GM23338 (cell line): ENCODE measurements around the gene RNF217.

Source experiments
- CREB1 ChIP-seq: fragments of 250-450 bp; sonication (Bioruptor Pico); IDR thresholded peaks from 2 replicates; pipeline ENCODE4 v1.5.0; 2020; ENCODE audit warnings: low read depth, mild to moderate bottlenecking, moderate library complexity
- CTCF ChIP-seq, 2 experiments: fragments of 200-600 bp in 1 of 2; sonication (generic) in 1 of 2; conservative IDR thresholded peaks; 2 replicates each; pipeline versions ENCODE4 v1.5.1 to v1.6.1; 2016 to 2017; ENCODE audit warnings: antibody characterized with exemption in 2 of 2, low read depth in 2 of 2, mild to moderate bottlenecking in 2 of 2, moderate library complexity in 1 of 2
- EZH2 ChIP-seq: fragments of 200-600 bp; sonication (generic); IDR thresholded peaks from one replicate; pipeline ENCODE4 v1.8.0; 2017; ENCODE audit warnings: antibody characterized with exemption, mild to moderate bottlenecking, low read depth; ENCODE audit not compliant: unreplicated experiment
- EZH2phosphoT487 ChIP-seq: fragments of 200-600 bp; sonication (generic); IDR thresholded peaks from one replicate; pipeline ENCODE4 v1.8.1; 2018; ENCODE audit warnings: antibody characterized with exemption; ENCODE audit not compliant: unreplicated experiment
- POLR2AphosphoS5 ChIP-seq: IDR thresholded peaks from 2 replicates; pipeline ENCODE4 v1.6.1; 2016; ENCODE audit warnings: antibody characterized with exemption, low read depth
- TF ChIP-seq, protein P1 (sequence below): IDR thresholded peaks from one replicate; pipeline ENCODE4 v1.6.1; 2018; ENCODE audit warnings: antibody characterized with exemption; ENCODE audit not compliant: unreplicated experiment

DNA sequence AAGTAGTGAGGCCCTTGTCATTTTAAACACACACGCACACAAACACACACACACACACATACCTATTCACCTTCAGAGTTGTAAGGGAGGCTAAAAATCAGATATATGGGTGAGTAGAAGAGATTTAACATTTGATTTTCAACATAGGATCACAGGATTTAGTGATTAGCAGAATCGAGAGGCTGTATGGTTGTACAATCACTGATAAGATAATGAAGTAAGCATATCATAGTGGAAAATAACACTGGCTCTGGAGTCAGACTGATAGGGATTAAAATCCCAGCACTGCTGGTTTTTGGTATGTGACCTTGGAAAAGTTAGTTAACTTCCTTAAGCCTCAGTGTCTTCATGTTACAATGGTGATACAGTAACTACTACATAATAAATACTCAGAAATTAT is 40.8 kb downstream of the RNF217 start:
- no peak for TF ChIP-seq CTCF (conservative IDR thresholded peaks at IDR 0.05; ENCODE audit: low read depth in 2 of 2)
- no peak for TF ChIP-seq EZH2
- TF ChIP-seq POLR2AphosphoS5 = no peak
- TF ChIP-seq EZH2phosphoT487 = no peak
- TF ChIP-seq CREB1 (CRISPR knock-in tag) = no peak
- TF ChIP-seq, protein P1, sequence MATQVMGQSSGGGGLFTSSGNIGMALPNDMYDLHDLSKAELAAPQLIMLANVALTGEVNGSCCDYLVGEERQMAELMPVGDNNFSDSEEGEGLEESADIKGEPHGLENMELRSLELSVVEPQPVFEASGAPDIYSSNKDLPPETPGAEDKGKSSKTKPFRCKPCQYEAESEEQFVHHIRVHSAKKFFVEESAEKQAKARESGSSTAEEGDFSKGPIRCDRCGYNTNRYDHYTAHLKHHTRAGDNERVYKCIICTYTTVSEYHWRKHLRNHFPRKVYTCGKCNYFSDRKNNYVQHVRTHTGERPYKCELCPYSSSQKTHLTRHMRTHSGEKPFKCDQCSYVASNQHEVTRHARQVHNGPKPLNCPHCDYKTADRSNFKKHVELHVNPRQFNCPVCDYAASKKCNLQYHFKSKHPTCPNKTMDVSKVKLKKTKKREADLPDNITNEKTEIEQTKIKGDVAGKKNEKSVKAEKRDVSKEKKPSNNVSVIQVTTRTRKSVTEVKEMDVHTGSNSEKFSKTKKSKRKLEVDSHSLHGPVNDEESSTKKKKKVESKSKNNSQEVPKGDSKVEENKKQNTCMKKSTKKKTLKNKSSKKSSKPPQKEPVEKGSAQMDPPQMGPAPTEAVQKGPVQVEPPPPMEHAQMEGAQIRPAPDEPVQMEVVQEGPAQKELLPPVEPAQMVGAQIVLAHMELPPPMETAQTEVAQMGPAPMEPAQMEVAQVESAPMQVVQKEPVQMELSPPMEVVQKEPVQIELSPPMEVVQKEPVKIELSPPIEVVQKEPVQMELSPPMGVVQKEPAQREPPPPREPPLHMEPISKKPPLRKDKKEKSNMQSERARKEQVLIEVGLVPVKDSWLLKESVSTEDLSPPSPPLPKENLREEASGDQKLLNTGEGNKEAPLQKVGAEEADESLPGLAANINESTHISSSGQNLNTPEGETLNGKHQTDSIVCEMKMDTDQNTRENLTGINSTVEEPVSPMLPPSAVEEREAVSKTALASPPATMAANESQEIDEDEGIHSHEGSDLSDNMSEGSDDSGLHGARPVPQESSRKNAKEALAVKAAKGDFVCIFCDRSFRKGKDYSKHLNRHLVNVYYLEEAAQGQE = no peak
